ENCODE results near the gene SH3BP5. TPM values are rescaled to one million over a fixed set of nuclear protein-coding genes. Genes with fewer than 3 reads are reported as not detected.

The SH3BP5 gene
- total RNA-seq, 1 donor from 2014 or later: 106 TPM

DNA sequence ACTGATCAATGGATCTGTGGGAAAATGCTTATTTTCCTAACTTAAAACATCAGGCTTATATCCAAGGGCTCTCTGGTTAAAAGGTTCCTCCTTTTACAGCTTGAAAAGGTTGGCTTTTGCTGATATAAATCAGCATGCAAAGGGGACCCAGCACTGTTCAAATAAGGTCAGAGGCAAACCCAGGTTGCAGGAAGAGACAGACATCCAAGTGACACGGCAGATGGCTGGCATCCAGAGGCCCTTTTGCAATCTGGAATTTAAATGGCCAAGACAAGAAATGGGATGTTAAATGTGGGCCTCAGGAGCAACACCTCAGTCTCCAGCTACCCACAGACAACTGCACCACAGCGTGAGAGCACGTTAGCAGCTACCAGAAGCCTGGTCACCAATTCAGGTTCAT is 6.3 kb downstream of the SH3BP5 start:
- DNase-seq (ENCODE audit: low read depth, low spot score): no peak

DNA sequence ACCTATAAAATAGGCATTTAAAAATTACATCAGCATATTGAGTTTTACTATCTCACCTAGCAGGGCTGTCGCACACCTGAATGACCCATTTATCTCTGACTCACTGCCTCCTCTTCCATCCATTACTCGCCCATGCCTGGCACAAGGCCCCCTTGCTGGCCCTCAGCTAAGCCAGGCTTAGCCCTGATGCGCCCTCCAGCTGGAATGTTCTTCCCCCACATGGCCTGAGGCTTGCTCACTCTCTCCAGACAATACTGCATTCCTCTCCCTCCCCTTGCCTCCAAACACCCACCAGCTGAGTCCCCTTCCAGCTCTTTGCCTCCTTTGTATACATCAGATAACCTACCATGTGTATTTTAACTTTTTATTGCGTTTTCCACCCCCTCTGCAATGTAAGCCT is 7.2 kb downstream of the SH3BP5 start:
- no peak for DNase-seq (ENCODE audit: low read depth, low spot score)

DNA sequence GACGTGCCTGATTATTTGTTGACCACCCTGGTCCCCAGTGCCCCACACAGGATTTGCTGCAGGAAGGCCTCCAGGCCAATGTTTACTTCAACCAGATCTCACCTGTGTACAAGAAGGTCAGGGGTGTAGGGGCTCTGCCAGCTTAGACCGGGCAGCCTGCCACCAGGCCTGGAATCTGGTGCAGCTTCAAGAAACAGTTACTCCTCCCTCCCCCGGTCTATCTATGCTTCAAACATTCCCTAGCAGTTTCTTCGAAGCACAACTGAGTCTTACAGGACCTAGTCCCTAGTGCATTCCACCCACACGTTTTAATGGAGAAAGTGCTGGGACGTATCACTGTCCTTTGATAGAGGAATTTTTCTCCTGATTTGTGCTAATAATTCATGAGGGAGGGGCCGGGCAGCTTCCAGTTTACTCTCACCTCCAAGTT is 8.0 kb downstream of the SH3BP5 start:
- DNase-seq (ENCODE audit: low read depth, low spot score): no peak

DNA sequence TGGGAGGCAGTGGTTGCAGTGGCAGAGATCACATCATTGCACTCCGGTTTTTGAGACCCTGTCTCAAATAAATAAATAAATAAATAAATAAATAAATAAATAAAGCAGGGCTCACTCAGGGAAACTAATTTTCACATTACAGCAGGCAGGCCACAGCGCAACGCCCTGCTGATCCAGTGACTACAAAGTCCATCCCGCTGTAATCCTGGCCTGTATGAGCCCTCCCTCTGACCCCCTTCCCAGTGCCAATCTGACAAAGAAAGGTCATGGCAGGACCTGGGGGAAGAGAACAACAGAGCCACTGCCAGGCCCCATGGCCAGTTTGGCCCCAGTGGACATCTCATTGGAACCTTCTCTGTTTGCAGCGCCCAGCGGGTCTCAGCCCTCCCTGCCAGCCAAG is 9.3 kb downstream of the SH3BP5 start:
- no peak for DNase-seq (ENCODE audit: low read depth, low spot score)

DNA sequence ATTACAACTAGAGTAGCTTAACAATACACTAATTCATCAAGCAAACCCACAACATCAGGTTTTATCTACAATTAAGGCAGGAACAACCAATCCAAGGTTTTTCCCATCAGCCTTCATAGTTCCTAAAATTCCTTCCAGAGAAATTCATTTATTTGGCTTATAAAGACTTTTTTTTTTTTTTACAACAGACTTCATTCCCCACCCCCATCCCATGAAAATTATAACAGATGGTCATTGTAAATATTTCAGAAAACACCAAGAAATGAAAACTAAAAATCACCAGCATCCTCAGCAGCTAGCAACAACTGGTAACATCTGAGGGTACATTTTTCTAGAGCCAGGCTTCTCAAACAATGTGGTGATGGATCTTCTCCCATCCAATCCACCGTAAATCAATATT is 11.0 kb downstream of the SH3BP5 start:
- no peak for DNase-seq (ENCODE audit: low read depth, low spot score)

DNA sequence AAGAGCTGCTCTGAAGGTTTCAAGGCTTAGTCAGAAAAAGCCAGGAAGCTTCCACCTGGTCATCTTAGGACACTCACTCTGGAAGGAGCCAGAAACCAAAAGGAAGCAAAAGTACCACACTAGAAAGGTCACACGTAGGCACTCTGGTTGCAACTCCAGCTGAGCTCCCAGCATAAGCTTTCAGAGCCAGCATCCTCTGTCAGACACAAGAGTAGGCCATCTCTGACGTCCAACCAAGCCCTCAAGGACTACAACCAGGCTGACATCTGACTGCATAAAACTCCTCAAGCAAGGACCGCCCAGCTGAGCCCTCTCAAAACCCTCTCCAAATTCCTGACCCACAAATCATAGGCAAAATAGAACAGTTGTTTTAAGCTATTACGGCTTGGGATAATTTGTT is 12.8 kb downstream of the SH3BP5 start:
- no peak for DNase-seq (ENCODE audit: low read depth, low spot score)

DNA sequence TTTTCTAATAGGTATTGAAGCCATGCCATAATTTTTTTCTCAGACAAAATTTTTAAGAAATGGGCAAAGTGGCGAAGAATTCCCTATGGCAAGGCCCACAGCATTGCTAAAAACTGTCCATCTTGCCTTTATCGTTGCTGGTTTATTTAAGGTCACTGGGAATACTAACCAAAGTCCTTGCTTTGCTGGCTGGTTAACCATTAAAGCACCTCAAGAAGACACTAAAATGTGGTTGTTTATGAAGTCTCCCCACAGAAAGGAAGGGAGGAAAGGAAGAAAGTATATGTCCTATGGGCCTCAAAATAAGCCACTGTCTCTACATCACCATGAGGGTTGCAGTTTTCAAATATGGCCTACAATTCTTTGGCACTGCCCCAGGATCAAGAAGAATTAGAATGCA is 13.2 kb downstream of the SH3BP5 start:
- no peak for DNase-seq (ENCODE audit: low read depth, low spot score)

DNA sequence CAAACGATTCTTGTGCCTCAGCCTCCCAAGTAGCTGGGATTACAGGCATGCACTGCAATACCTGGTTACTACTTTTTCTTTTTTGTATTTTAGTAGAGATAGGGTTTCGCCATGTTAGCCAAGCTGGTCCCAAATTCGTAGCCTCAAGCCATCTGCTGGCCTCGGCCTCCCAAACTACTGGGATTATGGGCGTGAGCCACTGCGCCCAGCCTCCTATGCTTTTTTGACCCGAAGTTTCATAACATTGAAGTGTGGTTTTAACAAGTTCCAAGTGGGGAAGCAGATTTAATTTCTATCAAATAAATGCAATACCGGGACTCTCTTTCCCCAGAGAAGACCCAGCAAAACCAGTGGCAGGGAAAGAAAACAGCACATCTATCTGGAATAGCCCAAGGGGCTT is 13.7 kb downstream of the SH3BP5 start:
- DNase-seq (ENCODE audit: low read depth, low spot score): no peak

DNA sequence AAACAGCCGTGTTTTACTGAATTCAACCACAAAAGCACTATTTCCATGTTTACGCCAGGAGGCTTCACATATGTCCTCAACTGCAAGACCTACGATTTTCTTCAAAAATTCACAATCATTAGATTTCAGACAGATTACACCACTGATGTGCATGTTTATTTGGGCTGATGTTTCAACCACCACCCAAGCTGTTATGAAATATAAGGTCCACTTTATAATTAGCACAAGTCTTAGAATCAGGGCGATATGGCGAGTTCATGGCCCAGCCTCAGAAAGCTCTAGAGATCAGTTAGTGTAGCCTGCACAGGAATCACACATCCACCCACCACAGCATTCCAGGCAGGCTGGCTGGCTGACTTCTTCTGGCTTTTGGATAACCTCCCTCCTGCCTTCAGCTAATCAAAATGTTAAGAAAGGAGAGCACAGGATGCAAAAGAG is 15.4 kb downstream of the SH3BP5 start:
- no peak for DNase-seq (ENCODE audit: low read depth, low spot score)

DNA sequence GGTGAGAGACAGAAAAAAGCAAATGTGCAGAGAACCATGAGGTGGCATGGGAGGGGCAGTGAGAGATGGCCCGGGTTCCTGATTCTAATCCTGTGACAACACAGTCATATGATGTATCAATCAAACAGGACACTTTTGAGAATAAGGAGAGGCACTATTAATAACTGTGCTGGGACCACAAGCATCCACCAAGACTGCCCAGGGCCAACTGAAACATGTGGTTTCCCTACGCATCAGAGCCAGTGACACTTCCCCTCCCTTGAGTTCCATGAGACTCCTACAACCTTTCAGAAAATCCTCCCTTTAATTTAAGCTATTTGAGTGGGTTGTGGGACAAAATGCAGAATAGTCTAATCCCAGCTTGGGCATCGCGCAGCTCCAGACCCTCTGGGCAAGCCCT is 17.4 kb downstream of the SH3BP5 start:
- no peak for DNase-seq (ENCODE audit: low read depth, low spot score)

DNA sequence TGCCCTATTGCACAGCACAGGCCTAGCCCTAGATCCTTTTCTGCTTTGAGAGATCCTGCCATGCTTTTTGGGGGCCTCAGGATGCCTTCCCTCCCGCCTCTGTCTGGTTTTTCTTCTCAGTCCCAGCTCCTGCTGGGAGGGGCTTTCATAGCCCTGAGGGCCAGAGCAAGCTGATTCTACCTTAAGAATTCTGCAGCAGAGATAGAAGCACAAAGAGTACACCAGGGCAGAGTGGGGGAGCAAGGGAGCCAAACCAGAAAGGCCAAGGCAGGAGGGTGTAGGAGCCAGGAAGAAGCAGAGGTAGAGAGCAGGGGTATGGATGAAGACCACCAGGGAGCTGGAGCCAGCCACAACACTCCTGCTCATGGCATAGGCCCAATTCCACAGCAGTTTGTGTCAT is 18.1 kb downstream of the SH3BP5 start:
- DNase-seq (ENCODE audit: low read depth, low spot score): no peak

DNA sequence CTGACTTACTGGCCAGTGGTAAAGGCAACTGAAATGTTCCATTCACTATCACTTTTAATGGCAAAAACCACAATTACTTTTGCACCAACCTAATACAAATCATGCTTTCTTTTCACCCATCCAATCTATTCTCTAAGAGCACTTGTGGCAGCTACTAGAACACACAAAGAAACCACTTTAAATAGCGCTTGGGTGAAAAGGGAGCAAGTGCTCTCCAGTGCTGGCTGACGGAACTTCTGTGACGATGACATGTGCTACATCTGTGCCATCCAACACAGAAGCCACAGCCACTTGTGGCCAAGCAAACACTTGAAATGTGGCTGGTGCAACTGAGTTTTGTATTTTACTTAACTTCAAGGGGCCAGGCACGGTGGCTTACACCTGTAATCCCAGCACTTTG is 18.9 kb downstream of the SH3BP5 start:
- DNase-seq (ENCODE audit: low read depth, low spot score): no peak

DNA sequence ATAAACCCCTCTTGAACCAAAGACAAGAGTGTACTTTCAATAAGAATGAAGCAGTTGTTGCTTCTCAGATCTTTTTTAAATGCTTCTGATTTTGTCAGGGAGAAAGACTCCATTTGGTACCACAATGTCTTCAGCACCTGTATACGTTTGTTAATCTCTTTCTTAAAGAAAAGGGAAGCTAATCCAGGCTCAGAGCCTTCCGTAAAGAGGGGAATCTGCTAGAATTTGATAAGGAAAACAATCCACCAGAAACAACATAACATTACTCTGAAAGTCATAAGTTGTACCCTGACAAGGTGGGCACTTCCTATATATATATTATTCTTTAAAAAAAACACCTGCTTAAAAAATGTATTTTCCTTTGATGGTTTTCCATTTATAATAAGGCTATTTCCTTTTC is 19.8 kb downstream of the SH3BP5 start:
- DNase-seq (ENCODE audit: low read depth, low spot score): no peak

DNA sequence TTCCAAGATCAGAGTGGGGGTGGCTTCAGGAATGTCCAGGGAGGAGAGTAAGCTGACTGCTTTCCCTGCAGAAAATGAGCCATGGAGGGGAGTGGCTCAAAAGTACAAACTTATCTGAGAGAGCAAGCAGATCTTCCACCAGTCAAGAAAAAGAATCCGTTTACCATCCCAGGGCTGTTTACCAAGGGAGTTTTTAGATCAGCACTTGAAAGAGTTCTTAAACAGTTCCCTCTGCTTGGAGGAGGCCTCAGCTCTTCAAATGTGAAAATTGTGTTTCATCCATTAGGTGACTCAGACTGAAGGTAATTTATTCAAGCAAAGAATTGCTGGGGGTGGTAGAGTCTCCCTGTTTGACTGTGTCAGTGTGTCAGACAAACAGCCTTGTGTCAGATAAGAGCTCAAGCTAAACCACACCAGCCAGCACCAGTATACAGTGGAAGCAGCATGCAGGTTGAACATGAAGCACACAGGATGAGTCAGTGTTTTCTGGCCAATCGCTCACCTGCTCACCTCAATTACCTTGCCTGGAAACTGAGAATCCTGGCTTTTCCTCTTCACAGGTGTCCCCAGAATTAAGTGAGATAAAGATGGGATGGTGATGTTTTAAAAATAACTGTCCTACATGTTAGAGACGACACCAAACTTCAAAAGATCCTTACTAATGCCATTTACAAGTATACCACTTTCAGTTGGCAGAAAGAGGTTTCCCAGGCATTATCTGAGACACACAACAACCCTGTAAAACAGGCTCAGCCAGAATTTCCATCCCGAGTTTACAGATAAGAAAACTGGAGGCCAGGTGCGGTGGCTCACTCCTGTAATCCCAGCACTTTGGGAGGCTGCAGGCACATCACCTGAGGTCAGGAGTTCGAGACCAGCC is 21.7 kb downstream of the SH3BP5 start:
- no peak for DNase-seq (ENCODE audit: low read depth, low spot score)

DNA sequence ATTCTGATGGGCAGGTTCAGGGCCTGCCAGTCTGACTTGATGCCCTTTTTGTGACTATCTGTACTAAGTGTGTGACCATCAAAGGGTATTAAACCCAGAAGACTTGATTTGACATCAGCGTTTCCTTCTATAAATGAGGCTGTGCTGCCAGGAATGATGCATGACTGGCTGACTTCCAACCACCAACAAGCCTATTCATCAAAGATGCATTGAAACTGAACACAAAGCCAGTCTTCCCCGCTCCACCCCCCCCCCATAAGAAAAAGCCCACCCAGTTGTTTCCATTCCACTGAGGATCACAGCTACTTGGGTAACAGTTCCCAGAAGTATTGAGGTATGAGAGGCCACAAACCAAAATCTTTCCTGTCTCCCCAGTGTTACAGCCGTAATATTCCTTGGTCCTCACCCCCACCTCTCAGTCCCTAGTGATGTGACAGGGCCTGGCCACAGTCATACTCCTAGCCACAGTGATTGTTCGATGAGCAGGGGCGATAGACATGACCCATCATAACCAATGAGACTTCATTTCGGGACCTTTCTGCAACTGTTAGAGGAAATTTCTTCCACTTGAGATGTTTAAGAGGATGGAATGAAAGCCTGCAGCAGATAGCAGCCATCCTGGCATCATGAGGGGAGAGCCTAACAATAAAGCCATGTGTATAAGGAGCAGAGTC is 22.6 kb downstream of the SH3BP5 start:
- DNase-seq (ENCODE audit: low read depth, low spot score): peak; percentile 48

DNA sequence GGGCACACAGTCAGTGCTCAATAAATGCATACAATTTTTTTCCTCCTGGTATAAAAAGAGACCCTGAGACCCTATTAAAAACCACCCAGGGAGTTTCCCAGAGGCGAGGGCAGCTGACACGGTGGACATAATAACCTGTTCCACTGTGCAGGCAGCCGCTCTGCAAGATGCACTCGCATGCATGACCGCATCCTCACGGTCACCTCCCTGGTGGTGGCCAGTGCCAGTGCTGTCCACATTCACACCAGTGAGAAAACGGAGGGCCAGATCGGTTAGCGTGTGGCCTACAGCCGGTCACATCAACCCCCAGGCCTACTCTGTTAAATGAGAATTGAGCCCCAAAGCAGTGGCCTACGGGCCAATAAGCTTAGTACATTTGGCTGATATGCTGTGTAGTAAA is 24.8 kb downstream of the SH3BP5 start:
- no peak for DNase-seq (ENCODE audit: low read depth, low spot score)

DNA sequence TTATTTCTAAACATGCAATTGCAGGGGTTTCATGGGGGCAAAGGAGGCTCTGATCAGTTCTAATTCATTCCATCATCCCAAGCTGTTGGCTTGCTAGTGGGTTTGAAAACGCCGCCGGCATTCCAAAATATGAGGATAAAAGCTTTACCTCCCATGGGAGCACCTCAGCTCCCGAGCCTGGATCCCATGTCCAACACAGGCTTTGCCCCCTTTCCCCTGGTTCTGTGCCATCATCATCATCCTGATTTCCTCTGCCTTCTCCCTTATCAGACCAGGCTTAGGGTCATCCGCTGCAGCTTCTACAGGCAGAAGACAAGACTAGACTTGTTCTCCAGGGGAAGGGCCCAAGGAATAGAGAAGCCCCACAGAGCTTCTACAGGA is 25.4 kb downstream of the SH3BP5 start:
- DNase-seq (ENCODE audit: low read depth, low spot score): no peak

DNA sequence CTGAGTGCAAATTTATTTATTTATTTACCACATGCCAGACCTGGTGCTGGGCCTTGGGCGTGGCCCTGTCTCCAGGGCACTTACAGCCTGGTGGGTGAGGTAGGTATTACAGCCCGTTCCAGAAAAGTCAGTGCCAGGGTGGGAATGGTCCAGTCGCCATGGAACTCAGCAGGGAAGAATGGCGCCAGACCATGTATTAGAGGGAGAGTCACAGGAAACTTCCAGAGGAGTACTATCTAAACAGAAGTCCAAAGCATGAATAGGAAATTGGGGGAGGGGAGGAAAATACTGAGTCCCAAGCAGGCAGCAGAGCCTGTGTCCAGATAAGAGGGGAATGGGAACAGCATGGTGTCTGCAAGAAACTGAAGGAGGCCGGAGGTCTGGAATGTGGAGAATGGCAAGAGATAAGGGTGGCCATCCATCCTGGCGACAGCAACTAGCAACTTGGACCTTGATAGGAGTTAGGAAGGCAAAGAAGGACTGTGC is 27.0 kb downstream of the SH3BP5 start:
- no peak for DNase-seq (ENCODE audit: low read depth, low spot score)

DNA sequence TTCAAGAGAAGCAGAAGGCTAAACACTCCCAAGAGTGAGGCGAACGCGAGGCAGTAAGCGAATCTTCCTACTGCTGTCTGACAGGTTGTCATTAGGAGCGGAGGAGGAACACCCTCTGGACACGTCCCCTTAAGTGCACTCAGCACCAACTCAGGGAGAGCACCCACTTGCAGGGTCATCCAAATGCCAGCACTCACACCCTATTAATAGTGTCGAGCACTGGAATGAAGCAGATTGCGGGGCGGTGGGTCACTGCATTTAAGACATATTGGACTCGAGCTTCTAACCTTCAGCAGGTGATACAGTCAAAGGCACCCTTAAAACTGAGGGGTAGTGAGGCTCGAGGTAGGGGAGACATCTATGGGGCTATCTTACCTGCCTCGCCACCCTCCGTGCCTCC is 28.7 kb downstream of the SH3BP5 start:
- no peak for DNase-seq (ENCODE audit: low read depth, low spot score)

DNA sequence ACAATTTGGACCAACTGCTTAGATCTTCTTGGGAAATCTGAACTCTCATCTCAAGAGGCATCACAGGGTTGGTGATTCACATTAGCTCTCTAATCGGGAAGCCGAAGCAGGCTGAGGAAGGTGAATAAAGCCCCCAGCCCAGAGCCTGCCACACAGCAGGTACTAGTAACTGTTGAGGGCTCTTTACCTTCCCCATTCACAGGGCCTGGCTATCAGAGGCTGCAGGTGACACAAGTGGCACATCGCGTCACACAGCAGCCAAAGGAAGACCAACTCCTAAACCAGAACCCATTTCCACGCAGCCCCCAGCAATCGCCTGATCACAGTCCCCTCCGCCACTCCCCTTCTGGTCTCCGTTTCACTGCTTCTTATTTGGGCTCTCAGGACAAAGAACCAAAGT is 29.2 kb downstream of the SH3BP5 start:
- no peak for DNase-seq (ENCODE audit: low read depth, low spot score)

DNA sequence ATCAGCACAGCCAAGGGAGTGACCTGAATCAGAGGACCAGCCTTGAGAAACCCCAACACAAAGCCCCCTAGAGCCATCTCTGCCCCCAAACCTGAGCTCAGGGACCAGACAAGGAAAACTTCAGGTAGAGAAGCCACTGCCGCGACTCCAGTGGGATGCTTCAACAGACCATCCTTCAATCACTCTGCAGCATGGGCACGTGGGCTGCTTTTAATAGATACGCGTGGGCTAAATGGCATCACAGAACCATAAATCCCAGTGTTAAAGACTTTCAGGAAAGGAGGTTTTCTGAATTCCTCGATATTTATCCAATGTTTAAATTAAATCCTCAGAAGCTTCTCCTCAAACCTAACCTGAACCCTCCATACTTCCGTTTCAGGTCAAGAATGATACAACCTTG is 30.6 kb downstream of the SH3BP5 start:
- DNase-seq (ENCODE audit: low read depth, low spot score): no peak

DNA sequence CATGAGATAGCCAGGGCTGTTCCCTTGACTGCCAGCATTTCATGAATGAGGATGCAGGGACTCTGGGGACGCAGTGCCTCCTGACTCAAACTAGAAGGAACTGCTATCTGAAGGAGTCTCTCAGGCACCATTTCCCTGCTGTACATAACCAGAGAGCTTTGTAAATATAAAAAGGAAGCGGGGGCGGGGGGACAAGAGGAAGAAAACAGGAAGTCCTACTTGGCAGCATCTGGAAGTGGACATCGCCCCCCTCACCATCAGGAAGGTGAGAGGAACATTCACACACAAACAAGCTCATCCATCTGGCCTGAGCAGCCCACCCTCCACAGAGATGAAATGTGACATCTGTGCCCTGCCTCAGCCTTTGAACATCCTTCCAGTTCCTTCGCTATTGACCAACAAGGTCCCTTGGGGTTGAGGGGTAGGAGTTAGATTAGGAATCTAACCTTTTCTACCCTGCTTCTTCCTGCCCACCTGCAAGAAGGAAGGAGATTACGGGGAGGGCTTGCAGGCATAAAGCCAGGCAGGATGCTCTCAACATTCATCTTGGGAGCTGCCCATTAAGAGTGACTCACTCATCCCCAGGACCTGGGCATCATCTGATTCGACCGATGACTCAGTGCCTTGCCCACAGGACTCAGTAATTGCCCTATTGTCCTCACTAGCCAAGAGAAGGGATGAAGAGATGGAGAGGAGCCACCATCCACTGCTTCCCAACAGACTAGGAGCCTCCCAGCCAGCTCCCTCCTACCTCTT is 31.9 kb downstream of the SH3BP5 start:
- DNase-seq (ENCODE audit: low read depth, low spot score): peak; percentile 84
